ENCODE results near the gene CD300H. TPM values are rescaled to one million over a fixed set of nuclear protein-coding genes. Genes with fewer than 3 reads are reported as not detected.
"Not testable (repeated sequence)": the region's sequence is repeated elsewhere in the genome, so short reads cannot be mapped to it uniquely, and the experiment has no call there.

CD300H gene
- total RNA-seq, 1 donor = not detected

DNA sequence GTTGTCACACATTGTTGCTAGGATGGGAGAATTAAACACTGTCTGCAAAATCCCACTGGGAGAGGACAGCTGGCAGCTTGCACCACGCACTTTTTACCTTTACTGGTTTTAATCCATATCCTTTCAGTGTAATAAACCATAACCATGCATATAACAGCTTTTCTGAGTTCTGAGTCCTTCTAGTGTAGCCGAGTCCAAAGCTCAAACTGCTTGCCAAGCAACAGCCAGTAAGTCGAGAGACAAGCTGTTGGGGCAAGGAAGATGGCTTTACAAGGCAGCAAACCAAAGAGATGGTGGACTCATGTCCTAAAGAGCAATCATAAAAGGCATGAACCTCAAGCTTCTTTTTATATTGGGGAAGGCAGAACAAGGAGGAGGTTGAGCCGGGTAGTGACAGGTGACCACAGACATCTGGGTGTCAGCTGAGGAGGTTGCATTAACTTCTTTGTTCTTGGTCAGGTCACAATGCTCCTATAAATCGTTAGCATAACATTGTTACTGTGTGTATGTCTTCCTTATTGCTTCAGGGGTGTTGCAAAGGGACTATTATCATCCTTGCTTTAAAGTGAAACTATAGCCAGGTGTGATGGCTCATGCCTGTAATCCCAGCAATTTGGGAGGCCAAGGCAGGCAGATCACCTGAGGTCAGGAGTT, 7.3 kb upstream of the CD300H start:
- TF ChIP-seq, protein P1, sequence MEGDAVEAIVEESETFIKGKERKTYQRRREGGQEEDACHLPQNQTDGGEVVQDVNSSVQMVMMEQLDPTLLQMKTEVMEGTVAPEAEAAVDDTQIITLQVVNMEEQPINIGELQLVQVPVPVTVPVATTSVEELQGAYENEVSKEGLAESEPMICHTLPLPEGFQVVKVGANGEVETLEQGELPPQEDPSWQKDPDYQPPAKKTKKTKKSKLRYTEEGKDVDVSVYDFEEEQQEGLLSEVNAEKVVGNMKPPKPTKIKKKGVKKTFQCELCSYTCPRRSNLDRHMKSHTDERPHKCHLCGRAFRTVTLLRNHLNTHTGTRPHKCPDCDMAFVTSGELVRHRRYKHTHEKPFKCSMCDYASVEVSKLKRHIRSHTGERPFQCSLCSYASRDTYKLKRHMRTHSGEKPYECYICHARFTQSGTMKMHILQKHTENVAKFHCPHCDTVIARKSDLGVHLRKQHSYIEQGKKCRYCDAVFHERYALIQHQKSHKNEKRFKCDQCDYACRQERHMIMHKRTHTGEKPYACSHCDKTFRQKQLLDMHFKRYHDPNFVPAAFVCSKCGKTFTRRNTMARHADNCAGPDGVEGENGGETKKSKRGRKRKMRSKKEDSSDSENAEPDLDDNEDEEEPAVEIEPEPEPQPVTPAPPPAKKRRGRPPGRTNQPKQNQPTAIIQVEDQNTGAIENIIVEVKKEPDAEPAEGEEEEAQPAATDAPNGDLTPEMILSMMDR (IDR thresholded peaks at IDR 0.05; ENCODE audit: insufficient read depth, low read depth, low read length) = no peak
- no peak for DNase-seq (ENCODE audit: low read depth)
- H3K4me3 ChIP-seq (ENCODE audit: low read depth, low read length) = no peak overlapping the region

DNA sequence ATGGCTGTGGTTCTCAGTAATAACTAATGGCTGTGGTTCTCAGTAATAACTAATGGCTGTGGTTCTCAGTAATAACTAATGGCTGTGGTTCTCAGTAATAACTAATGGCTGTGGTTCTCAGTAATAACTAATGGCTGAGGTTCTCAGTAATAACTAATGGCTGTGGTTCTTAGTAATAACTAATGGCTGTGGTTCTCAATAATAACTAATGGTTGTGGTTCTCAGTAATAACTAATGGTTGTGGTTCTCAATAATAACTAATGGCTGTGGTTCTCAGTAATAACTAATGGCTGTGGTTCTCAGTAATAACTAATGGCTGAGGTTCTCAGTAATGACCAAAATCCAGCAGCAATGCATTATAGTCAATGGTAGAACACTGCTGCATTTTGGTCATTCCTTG, 6.3 kb upstream of the CD300H start:
- not testable (repeated sequence) for DNase-seq (ENCODE audit: low read depth); H3K4me3 ChIP-seq (ENCODE audit: low read depth, low read length)

DNA sequence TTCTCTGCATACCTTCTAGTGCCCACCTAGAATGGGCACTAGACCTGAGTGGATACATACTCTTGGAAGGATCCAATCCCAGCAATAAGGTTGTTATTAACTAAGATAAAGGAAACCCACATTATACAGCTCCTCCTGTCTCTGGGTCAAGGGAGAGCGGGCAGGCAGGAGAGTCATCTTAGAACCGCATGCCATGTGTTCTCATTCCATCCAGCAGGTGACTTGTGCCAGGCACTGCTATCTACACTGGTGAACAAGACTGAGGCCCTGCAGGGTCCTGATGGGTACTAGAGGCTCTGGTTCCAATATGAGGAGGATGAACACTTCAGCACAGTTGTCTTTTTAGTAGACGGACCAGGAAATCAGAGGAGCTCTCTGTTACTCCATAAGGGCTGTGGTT, 5.9 kb upstream of the CD300H start:
- TF ChIP-seq, protein P1 (IDR thresholded peaks at IDR 0.05; ENCODE audit: insufficient read depth, low read depth, low read length) = no peak
- H3K4me3 ChIP-seq (ENCODE audit: low read depth, low read length) = no peak overlapping the region
- DNase-seq (ENCODE audit: low read depth) = no peak

DNA sequence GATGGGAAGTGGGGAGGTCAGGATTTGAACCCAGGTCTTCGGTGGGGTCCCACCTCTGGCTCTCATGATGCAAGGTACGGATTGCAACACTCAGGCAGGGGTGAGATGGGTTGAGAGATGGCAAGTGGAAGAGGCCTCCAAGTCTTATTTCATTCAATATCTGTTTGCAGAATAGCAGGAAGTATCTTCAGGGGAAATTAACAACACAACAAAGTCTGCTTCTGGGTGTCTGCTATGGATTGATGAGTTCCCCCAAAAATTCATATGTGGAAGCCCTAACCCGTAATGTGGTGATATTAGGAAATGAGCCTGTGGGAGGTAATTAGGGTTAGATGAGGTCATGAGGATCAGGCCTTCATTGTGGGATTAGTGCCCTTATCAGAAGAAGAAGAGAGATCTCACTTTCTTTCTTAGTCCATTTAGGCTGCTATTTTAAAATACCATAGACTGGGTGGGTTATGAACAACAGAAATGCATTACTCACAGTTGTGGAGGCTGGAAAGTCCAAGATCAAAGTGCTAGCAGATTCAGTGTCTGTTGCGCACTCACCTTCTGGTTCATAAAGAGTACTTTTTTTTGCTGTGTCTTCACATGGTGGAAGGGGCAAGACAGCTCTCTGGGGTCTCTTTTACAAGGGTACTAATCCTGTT, 4.4 kb upstream of the CD300H start:
- DNase-seq (ENCODE audit: low read depth) = no peak
- TF ChIP-seq, protein P1 (IDR thresholded peaks at IDR 0.05; ENCODE audit: insufficient read depth, low read depth, low read length) = no peak
- H3K4me3 ChIP-seq (ENCODE audit: low read depth, low read length) = no peak overlapping the region

DNA sequence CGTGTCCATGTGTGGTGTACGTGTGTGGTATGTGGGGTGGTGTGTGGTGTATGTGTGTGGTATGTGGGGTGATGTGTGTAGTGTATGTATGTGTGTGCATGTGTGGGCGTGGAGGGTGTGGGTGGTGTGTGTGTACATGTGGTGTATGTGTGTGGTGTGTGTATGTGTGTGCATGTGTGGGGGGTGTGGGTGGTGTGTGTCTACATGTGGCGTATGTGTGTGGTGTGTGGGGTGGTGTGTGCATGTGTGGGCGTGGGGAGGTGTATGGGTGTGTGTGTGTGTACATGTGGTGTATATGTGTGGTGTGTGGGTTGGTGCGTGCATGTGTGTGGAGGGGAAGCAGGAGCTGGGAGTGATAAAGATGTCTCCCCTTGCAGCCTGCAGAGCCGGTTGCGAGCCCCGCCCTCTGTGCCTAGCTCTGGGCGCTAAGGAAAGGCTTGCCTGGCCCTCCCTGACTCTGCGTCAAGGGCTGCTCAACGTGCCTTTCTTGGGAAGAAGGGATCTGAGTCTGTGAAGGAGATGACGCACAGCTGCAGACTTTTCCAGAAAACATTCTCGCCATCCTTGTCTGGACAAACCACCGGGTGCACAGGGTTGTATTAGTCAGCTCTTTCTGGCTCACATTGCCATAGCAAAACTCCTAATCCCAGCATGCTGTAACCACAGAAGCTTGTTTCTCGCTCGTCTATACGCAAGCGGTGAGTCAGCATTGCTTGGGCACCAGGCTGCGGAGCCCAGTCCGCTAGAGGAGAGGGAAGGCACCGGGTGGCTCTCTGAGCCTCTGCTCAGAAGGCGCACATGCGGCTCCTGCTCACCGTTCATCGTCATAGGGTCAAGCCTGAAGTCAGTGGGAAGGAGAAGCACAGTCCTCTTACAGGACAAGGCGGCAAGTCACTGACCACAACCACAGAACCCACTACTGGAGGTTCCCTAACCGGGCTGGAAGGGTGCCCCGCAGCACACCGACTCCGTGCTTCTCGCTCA, 2.0 kb upstream of the CD300H start:
- TF ChIP-seq, protein P1 (IDR thresholded peaks at IDR 0.05; ENCODE audit: insufficient read depth, low read depth, low read length) = no peak
- H3K4me3 ChIP-seq (ENCODE audit: low read depth, low read length) = no peak overlapping the region
- peak; percentile 96 for DNase-seq (ENCODE audit: low read depth)

DNA sequence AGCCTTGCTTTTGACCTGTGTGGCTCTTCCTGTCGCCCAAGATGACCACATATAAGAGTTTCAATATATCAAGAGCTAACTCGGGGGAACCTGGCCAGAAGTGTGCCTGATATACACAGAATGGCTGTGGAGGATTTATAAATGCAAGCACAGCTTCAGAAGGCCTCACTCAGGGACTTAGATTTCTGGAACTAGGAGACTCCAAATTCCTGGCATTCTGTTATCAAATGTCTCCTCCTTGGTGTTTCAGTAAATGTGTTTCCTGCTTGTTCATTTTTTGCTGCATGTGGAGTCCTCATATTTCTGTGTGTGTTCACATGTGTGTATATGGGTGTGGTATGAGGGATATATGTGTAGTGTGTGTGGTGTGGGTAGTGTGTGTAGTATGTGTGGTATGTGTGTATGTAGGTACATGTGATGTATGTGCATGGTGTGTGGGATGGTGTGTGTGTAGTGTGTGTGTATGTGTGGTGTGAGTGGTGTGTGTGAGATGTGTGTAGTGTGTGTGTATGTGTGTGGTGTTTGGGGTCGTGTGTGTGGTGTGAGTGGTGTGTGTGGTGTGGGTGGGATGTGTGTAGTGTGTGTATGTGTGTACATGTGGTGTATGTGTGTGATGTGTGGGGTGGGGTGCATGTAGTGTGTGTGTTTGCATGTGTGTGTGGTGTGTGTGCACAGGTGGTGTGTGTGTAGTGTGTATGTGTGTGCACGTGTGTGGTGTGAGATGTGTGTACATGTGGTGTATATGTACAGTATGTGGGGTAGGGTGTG, 981 bp upstream of the CD300H start:
- TF ChIP-seq, protein P1 (IDR thresholded peaks at IDR 0.05; ENCODE audit: insufficient read depth, low read depth, low read length) = no peak
- H3K4me3 ChIP-seq (ENCODE audit: low read depth, low read length) = no peak overlapping the region
- no peak for DNase-seq (ENCODE audit: low read depth)
